GM19193 (cell line): Measurements from ENCODE around the gene ATF2.

Experiments
- POLR2A ChIP-seq: IDR thresholded peaks from 4 replicates; pipeline ENCODE4 v1.6.1; 2011; ENCODE audit not compliant: insufficient read depth, insufficient read length; ENCODE audit errors: extremely low read depth

Gene ATF2

GRCh38 chr2:175025946-175026345 is 142.1 kb downstream of the ATF2 start:
- no peak for TF ChIP-seq POLR2A

- no peak for TF ChIP-seq POLR2A
Observed at GRCh38 chr2:175025233-175025632, 142.8 kb downstream of the ATF2 start.

DNA sequence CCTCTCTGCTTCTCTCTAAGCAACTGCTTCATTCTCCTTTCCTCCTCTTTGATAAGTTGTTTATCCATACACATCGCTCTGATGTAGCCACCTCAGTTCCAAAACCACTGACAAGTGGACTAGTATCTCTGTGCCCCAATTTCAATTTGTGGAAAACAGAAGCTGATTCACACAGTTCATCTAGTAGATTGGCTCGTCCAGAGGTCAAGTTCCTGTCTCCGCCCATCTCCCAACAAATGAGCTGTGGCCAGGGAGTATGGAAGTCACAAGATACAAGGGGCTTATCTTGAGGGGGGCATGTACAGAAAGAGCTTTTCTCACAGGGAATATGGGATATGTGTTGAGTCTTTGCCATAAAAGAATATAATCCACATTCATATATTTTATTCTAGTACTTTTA is 145.1 kb downstream of the ATF2 start:
- no peak for TF ChIP-seq POLR2A
